ENCODE results near the gene SFXN5.

SFXN5 gene

DNA sequence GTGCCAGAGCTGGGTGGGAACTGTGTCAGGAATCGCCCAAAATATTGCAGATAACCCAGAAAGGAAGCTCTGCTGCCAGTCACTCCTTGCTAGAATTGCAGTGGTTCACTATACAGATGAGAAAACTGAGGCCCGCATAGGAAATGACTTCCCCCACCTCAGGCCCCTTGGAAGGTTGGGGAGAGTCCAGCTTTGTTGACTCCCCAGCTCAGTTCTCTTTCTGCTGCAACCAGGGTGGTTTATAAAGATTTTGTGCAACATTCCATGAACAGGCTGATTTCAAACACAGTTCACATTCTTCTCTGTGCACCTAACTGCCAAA lies 173.0 kb downstream of the SFXN5 start:
- TF ChIP-seq, protein P1, sequence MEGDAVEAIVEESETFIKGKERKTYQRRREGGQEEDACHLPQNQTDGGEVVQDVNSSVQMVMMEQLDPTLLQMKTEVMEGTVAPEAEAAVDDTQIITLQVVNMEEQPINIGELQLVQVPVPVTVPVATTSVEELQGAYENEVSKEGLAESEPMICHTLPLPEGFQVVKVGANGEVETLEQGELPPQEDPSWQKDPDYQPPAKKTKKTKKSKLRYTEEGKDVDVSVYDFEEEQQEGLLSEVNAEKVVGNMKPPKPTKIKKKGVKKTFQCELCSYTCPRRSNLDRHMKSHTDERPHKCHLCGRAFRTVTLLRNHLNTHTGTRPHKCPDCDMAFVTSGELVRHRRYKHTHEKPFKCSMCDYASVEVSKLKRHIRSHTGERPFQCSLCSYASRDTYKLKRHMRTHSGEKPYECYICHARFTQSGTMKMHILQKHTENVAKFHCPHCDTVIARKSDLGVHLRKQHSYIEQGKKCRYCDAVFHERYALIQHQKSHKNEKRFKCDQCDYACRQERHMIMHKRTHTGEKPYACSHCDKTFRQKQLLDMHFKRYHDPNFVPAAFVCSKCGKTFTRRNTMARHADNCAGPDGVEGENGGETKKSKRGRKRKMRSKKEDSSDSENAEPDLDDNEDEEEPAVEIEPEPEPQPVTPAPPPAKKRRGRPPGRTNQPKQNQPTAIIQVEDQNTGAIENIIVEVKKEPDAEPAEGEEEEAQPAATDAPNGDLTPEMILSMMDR (IDR thresholded peaks at IDR 0.05) = no peak
- no peak for DNase-seq (ENCODE audit: low spot score)
- no peak overlapping the region for H3K4me3 ChIP-seq
- H3K27ac ChIP-seq = no peak overlapping the region

DNA sequence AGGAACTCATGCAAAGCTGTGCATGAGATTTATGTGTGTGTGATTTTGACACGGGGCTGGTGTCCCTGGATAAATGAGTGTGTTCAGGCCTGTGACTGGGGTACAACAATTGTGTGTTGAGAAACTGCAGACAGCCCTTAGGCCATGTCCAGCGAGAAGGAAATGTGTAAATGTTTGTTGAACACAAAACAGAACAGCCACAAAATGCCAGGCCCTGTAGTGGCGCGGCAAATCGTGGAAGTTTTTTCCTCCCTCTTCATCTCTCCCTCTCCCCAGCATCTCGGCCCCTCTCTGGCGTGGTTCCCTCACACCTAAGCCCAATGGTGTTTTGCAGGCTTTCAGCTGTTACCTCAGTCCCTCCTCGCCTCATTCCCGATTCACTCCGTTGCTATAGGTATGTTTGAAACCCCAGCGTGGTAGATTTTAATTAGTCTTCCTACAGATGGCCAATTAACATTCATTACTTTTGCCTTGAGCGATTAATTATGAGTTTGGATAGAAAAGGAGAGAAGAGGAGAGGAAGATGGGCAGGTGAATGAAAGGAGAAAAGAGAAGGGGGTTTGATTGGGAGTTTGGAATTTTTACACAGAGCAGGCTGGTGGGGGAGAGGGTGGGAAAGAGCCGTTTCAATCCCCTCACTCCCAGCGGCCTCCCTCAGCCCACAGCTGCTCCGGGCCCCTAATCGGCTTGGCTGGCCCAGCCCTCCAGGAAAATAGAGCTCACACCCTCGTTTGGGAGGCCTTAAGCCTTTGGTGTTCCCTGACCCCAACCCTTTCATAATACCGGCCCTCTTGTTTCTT lies 173.5 kb downstream of the SFXN5 start:
- TF ChIP-seq, protein P1 (IDR thresholded peaks at IDR 0.05) = no peak
- no peak for DNase-seq (ENCODE audit: low spot score)
- no peak overlapping the region for H3K27ac ChIP-seq
- no peak overlapping the region for H3K4me3 ChIP-seq

DNA sequence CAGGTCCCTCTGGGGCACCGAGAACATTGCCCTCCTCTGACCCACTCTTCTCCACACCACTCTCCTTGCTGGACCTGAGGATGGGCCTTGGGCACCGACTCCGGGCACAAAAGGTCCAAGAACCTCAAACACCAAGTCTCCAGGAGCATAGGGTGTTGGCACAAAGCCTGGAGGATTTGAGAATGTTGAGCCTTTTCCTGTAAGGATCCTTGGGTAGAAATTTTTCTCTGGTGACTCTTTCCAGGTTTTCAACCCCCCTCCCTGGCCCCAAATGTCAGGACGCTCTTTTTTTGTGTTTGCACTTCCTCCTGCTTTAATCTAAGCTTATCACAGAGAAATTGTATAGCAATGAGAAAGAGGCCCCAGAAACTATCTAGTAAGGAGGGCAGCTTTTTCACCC lies 175.1 kb downstream of the SFXN5 start:
- no peak overlapping the region for H3K4me3 ChIP-seq
- no peak overlapping the region for H3K27ac ChIP-seq
- TF ChIP-seq, protein P1 (IDR thresholded peaks at IDR 0.05) = no peak
- no peak for DNase-seq (ENCODE audit: low spot score)

DNA sequence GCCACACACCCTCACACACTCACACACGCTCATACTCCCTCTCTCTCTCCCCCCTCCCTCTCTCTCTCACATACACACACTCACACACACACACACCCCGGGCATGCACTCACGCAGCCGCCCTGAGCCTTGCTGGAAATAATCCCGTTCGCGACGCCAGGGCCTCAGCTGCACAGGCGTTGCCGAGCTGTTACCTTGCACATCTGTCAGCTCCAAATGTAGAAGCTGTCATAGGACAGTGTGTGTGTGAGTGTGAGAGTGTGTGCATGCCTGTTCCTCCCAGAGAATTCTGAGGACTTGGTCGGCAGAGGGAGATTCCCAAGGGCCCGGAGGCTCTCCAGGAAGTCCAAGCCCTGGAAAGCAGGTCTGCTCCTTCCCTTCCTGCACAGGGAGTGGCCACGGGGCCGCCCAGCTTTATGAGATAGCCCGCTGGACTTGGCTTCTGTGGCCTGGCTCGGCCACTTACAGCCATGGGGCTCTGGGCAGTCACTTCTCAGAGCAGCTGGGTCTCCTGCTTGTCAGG lies 175.7 kb downstream of the SFXN5 start:
- Histone ChIP-seq H3K4me3 (peak overlapping the region; percentile 53), H3K27ac (no peak overlapping the region)
- no peak for DNase-seq (ENCODE audit: low spot score)
- TF ChIP-seq, protein P1 (IDR thresholded peaks at IDR 0.05) = no peak

DNA sequence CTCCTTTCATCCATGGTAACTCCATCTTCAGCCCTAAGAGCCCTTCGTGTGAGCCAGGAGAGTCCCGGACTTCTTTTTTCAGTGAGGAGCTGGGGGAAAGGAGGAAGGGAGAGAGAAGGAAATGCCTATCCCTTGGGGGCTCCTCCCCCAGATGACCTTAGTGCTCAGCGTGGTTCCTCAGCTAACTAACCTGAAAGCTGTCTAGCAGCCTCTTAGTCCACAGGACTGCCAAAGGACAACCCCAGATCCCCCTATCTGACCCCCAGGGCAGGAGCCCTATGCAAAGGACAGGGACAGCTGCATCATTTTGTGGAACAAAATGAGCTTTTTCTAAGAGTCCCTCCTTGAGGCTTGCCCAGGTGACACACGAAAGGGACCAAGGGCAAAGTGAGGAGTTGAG lies 176.4 kb downstream of the SFXN5 start:
- H3K27ac ChIP-seq = no peak overlapping the region

DNA sequence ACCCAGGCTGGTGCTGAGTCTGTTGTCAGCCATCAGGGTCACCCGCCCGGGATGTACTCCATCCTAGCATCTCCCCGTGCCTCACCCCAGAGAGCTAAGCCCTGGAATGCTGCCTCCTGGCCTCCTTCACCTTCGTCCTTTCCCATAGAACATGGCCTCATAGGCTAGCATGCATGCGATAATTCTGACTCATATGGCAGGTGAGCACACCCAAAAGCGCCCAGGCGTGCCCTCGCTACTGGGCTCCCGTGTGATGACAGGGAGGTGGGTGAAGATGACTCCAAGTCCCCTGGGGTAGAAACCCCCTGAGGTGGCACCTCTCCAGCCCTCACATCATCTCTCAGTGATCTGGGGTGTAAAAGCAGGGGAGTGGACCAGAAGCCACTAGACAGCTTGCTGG lies 177.0 kb downstream of the SFXN5 start:
- Histone ChIP-seq H3K27ac (no peak overlapping the region), H3K4me3 (no peak overlapping the region)
- TF ChIP-seq, protein P1 (IDR thresholded peaks at IDR 0.05) = no peak
- no peak for DNase-seq (ENCODE audit: low spot score)

More for the DNA sequence above, 176.4 kb downstream of the SFXN5 start:
- TF ChIP-seq, protein P1 (IDR thresholded peaks at IDR 0.05) = no peak
- no peak overlapping the region for H3K4me3 ChIP-seq
- no peak for DNase-seq (ENCODE audit: low spot score)
